KMS-11 (cell line): ENCODE results near the gene TEX22.

Experiments
- H2AFZ ChIP-seq: fragments of 200-600 bp; sonication (generic); 2 replicates; pipeline ENCODE4 v1.6.1; 2016; ENCODE audit warnings: antibody characterized with exemption, mixed run types, low read depth
- H3K27ac ChIP-seq: fragments of 200-600 bp; sonication (generic); 2 replicates; pipeline ENCODE4 v1.6.1; 2016; ENCODE audit warnings: mild to moderate bottlenecking, mixed run types
- H3K27me3 ChIP-seq: fragments of 200-600 bp; sonication (generic); 2 replicates; pipeline ENCODE4 v1.6.1; 2017; ENCODE audit warnings: mild to moderate bottlenecking, low read depth, mixed run types, moderate library complexity; ENCODE audit not compliant: insufficient read depth
- H3K36me3 ChIP-seq: fragments of 200-600 bp; sonication (generic); 2 replicates; pipeline ENCODE4 v1.6.1; 2017; ENCODE audit warnings: mild to moderate bottlenecking, mixed run types; ENCODE audit not compliant: insufficient read depth
- H3K4me1 ChIP-seq: fragments of 200-600 bp; sonication (generic); 2 replicates; pipeline ENCODE4 v1.6.1; 2016; ENCODE audit warnings: mild to moderate bottlenecking, low read depth, mixed run types; ENCODE audit not compliant: poor library complexity, severe bottlenecking
- H3K4me2 ChIP-seq: fragments of 200-600 bp; sonication (generic); 2 replicates; pipeline ENCODE4 v1.7.0; 2016; ENCODE audit warnings: mild to moderate bottlenecking, mixed run types
- H3K4me3 ChIP-seq: fragments of 200-600 bp; sonication (generic); IDR thresholded peaks from 2 replicates; pipeline ENCODE4 v1.6.1; 2017; ENCODE audit warnings: low read depth, low read length, mixed read lengths; ENCODE audit not compliant: insufficient read depth
- H3K79me2 ChIP-seq: fragments of 200-600 bp; sonication (generic); 2 replicates; pipeline ENCODE4 v1.6.1; 2016; ENCODE audit warnings: low read depth, mixed run types; ENCODE audit not compliant: insufficient read depth
- H3K9ac ChIP-seq: fragments of 200-600 bp; sonication (generic); 2 replicates; pipeline ENCODE4 v1.6.1; 2016; ENCODE audit warnings: mild to moderate bottlenecking, mixed run types
- H4K20me1 ChIP-seq: fragments of 200-600 bp; sonication (generic); 2 replicates; pipeline ENCODE4 v1.6.1; 2016; ENCODE audit warnings: mild to moderate bottlenecking, mixed run types; ENCODE audit not compliant: insufficient read depth
- CTCF ChIP-seq: fragments of 200-600 bp; sonication (generic); conservative IDR thresholded peaks from 2 replicates; pipeline ENCODE4 v1.6.1; 2017; ENCODE audit warnings: low read depth, mild to moderate bottlenecking, antibody characterized with exemption, low read length, moderate library complexity, mixed read lengths

Gene TEX22

GRCh38 chr14:105355049-105355575 lies 43.2 kb upstream of the TEX22 start:
- Histone ChIP-seq H3K27me3 (no peaks in the 10 kb centered on the region), H4K20me1 (no peaks in the 10 kb centered on the region), H3K79me2 (no peaks in the 10 kb centered on the region), H3K4me1 (peaks cover 6% of the 10 kb centered on the region), H3K27ac (no peak overlapping the region), H3K4me3 (no peak overlapping the region), H3K36me3 (no peaks in the 10 kb centered on the region), H2AFZ (no peak overlapping the region), H3K9ac (no peak overlapping the region), H3K4me2 (no peak overlapping the region)
- TF ChIP-seq CTCF, result no peak

- no peaks in the 10 kb centered on the region for H3K27me3 ChIP-seq
- H2AFZ ChIP-seq, result no peak overlapping the region
- no peak overlapping the region for H3K4me2 ChIP-seq
- H3K79me2 ChIP-seq, result no peaks in the 10 kb centered on the region
- H3K4me3 ChIP-seq, result no peak overlapping the region
- TF ChIP-seq CTCF, result no peak
- peaks cover 6% of the 10 kb centered on the region for H3K4me1 ChIP-seq
- H3K27ac ChIP-seq, result no peak overlapping the region
- H4K20me1 ChIP-seq, result no peaks in the 10 kb centered on the region
- no peak overlapping the region for H3K9ac ChIP-seq
- no peaks in the 10 kb centered on the region for H3K36me3 ChIP-seq
Observed at GRCh38 chr14:105355850-105356604, 42.3 kb upstream of the TEX22 start.

GRCh38 chr14:105356927-105357326 lies 41.4 kb upstream of the TEX22 start:
- Histone ChIP-seq H3K9ac (no peak overlapping the region), H4K20me1 (no peaks in the 10 kb centered on the region), H3K27me3 (no peaks in the 10 kb centered on the region), H3K27ac (no peak overlapping the region), H3K79me2 (no peaks in the 10 kb centered on the region), H3K4me2 (no peak overlapping the region), H3K4me1 (peaks cover 2% of the 10 kb centered on the region), H3K4me3 (no peak overlapping the region), H2AFZ (no peak overlapping the region), H3K36me3 (no peaks in the 10 kb centered on the region)
- no peak for TF ChIP-seq CTCF

GRCh38 chr14:105357626-105358025 lies 40.7 kb upstream of the TEX22 start:
- H3K4me3 ChIP-seq, result no peak overlapping the region
- no peak overlapping the region for H3K27ac ChIP-seq
- no peaks in the 10 kb centered on the region for H3K27me3 ChIP-seq
- no peaks in the 10 kb centered on the region for H4K20me1 ChIP-seq
- H3K4me1 ChIP-seq, result no peaks in the 10 kb centered on the region
- no peak overlapping the region for H3K4me2 ChIP-seq
- H3K9ac ChIP-seq, result no peak overlapping the region
- no peak for TF ChIP-seq CTCF
- H2AFZ ChIP-seq, result no peak overlapping the region
- no peaks in the 10 kb centered on the region for H3K79me2 ChIP-seq
- H3K36me3 ChIP-seq, result no peaks in the 10 kb centered on the region
